GM23338 (cell line): Measurements from ENCODE around the gene HIBADH.

Source experiments
- CREB1 ChIP-seq: fragments of 250-450 bp; sonication (Bioruptor Pico); IDR thresholded peaks from 2 replicates; pipeline ENCODE4 v1.5.0; 2020; ENCODE audit warnings: low read depth, mild to moderate bottlenecking, moderate library complexity
- CTCF ChIP-seq, 2 experiments: fragments of 200-600 bp in 1 of 2; sonication (generic) in 1 of 2; conservative IDR thresholded peaks; 2 replicates each; pipeline versions ENCODE4 v1.5.1 to v1.6.1; 2016 to 2017; ENCODE audit warnings: antibody characterized with exemption in 2 of 2, low read depth in 2 of 2, mild to moderate bottlenecking in 2 of 2, moderate library complexity in 1 of 2
- EZH2 ChIP-seq: fragments of 200-600 bp; sonication (generic); IDR thresholded peaks from one replicate; pipeline ENCODE4 v1.8.0; 2017; ENCODE audit warnings: antibody characterized with exemption, mild to moderate bottlenecking, low read depth; ENCODE audit not compliant: unreplicated experiment
- EZH2phosphoT487 ChIP-seq: fragments of 200-600 bp; sonication (generic); IDR thresholded peaks from one replicate; pipeline ENCODE4 v1.8.1; 2018; ENCODE audit warnings: antibody characterized with exemption; ENCODE audit not compliant: unreplicated experiment
- JUNB ChIP-seq: IDR thresholded peaks from one replicate; pipeline ENCODE4 v1.6.1; 2016; ENCODE audit warnings: antibody characterized with exemption; ENCODE audit not compliant: unreplicated experiment
- NANOG ChIP-seq: IDR thresholded peaks from 2 replicates; pipeline ENCODE4 v1.6.1; 2016; ENCODE audit warnings: antibody characterized with exemption, borderline replicate concordance
- POLR2AphosphoS5 ChIP-seq: IDR thresholded peaks from 2 replicates; pipeline ENCODE4 v1.6.1; 2016; ENCODE audit warnings: antibody characterized with exemption, low read depth
- REST ChIP-seq: IDR thresholded peaks from one replicate; pipeline ENCODE4 v1.6.1; 2018; ENCODE audit warnings: antibody characterized with exemption; ENCODE audit not compliant: unreplicated experiment
- STAT1 ChIP-seq: IDR thresholded peaks from one replicate; pipeline ENCODE4 v1.6.1; 2016; ENCODE audit warnings: antibody characterized with exemption; ENCODE audit not compliant: unreplicated experiment

- TF ChIP-seq CTCF (conservative IDR thresholded peaks at IDR 0.05; ENCODE audit: low read depth in 2 of 2) (no peak), CREB1 (CRISPR knock-in tag) (no peak), JUNB (no peak), POLR2AphosphoS5 (no peak), EZH2 (no peak), EZH2phosphoT487 (no peak), REST (no peak), NANOG (no peak), STAT1 (no peak)
Measured at GRCh38 chr7:27663989-27664331, 1.3 kb upstream of the HIBADH start.
